PC-9 (cell line): ENCODE results near the gene SLC25A42. TPM values are rescaled to one million over a fixed set of nuclear protein-coding genes. Genes with fewer than 3 reads are reported as not detected.
A peak's percentile ranks its signal among the peaks of the same experiment; 100 is the strongest.

Source experiments
- BruUV-seq: library from RNA; stranded (reverse); fragments of 400-500 nt; replicated peaks from 2 replicates; lab custom pipeline; 2021; lab: Mats Ljungman, UMichigan
- CTCF ChIA-PET: fragments of 300-600 bp; sonication (Branson Sonifier 250); formaldehyde crosslinking; loops from one replicate; lab custom pipeline; 2022; ENCODE audit warnings: antibody characterized with exemption; lab: Charles Lee
- POLR2A ChIA-PET: fragments of 300-600 bp; sonication (Branson Sonifier 250); formaldehyde crosslinking; loops from one replicate; lab custom pipeline; 2022; ENCODE audit warnings: antibody characterized with exemption; ENCODE audit not compliant: unreplicated experiment; lab: Charles Lee
- DNase-seq, 2 experiments: peaks; one replicate each; pipeline versions ENCODE4 v3.0.0 to v3.0.0-alpha.2; 2015 to 2022; ENCODE audit warnings: mixed read lengths in 1 of 2
- H2AFZ ChIP-seq: fragments of 200-600 bp; sonication (generic); 2 replicates; pipeline ENCODE4 v1.8.1; 2017; ENCODE audit warnings: antibody characterized with exemption
- H3F3A ChIP-seq: fragments of 200-600 bp; sonication (generic); 2 replicates; pipeline ENCODE4 v1.8.1; 2017; ENCODE audit warnings: antibody characterized with exemption, mild to moderate bottlenecking, low read depth; ENCODE audit not compliant: insufficient read depth
- H3K27ac ChIP-seq: fragments of 200-600 bp; sonication (generic); 2 replicates; pipeline ENCODE4 v1.6.1; 2016; ENCODE audit warnings: mixed run types
- H3K27me3 ChIP-seq: fragments of 200-600 bp; sonication (generic); 2 replicates; pipeline ENCODE4 v1.6.1; 2016; ENCODE audit warnings: low read depth, mixed run types; ENCODE audit not compliant: insufficient read depth
- H3K36me3 ChIP-seq: fragments of 200-600 bp; sonication (generic); 2 replicates; pipeline ENCODE4 v1.6.1; 2016; ENCODE audit warnings: low read depth, mixed run types
- H3K4me1 ChIP-seq: fragments of 200-600 bp; sonication (generic); replicated peaks from 2 replicates; pipeline ENCODE4 v1.6.1; 2016; ENCODE audit warnings: mixed run types; ENCODE audit not compliant: insufficient read depth
- H3K4me2 ChIP-seq: fragments of 200-600 bp; sonication (generic); 2 replicates; pipeline ENCODE4 v1.6.1; 2017; ENCODE audit warnings: mixed run types
- H3K4me3 ChIP-seq: fragments of 200-600 bp; sonication (generic); 2 replicates; pipeline ENCODE4 v1.6.1; 2016; ENCODE audit warnings: mixed run types
- H3K79me2 ChIP-seq: fragments of 200-600 bp; sonication (generic); 2 replicates; pipeline ENCODE4 v1.6.1; 2017; ENCODE audit warnings: low read depth, mixed run types
- H3K9me2 ChIP-seq: fragments of 200-600 bp; sonication (generic); 2 replicates; pipeline ENCODE4 v1.8.1; 2017; ENCODE audit warnings: mild to moderate bottlenecking; ENCODE audit not compliant: insufficient read depth
- H3K9me3 ChIP-seq: fragments of 200-600 bp; sonication (generic); 2 replicates; pipeline ENCODE4 v1.8.1; 2016; ENCODE audit warnings: low read depth; ENCODE audit not compliant: insufficient read depth
- H4K20me1 ChIP-seq: fragments of 200-600 bp; sonication (generic); 2 replicates; pipeline ENCODE4 v1.8.1; 2017; ENCODE audit not compliant: insufficient read depth
- CTCF ChIP-seq: fragments of 200-600 bp; sonication (generic); conservative IDR thresholded peaks from 2 replicates; pipeline ENCODE4 v1.6.1; 2017; ENCODE audit warnings: mixed run types, antibody characterized with exemption, mild to moderate bottlenecking, moderate library complexity
- EZH2 ChIP-seq: fragments of 200-600 bp; sonication (generic); IDR thresholded peaks from 2 replicates; pipeline ENCODE4 v1.8.0; 2017; ENCODE audit warnings: antibody characterized with exemption, low read depth
- intact Hi-C: fragments of 100-400 bp; cut with micrococcal nuclease; formaldehyde crosslinking; loops from one replicate; pipeline ENCODE4 v1.10.0; 2022; ENCODE audit not compliant: unreplicated experiment
- total RNA-seq: library from RNA; stranded (reverse); gene quantifications from 2 replicates; pipeline ENCODE4 v1.2.3, GENCODE V29; 2021

Gene SLC25A42
- total RNA-seq, 1 experiment from 2014 or later: 6.9 TPM

- peaks cover 68% of the 10 kb centered on the region for H3K79me2 ChIP-seq
- peak overlapping the region; percentile 76 for H3K4me2 ChIP-seq
- TF ChIP-seq CTCF (no peak), EZH2 (no peak)
- peaks cover 13% of the 10 kb centered on the region; the same call in 1 of the 2 replicates for H3K36me3 ChIP-seq
- peaks cover 13% of the 10 kb centered on the region; the same call in 1 of the 2 replicates for H3K4me1 ChIP-seq
- ChIA-PET CTCF (no interaction called here), POLR2A (no interaction called here)
- BruUV-seq: no TSS peak
- peak overlapping the region; percentile 70 for H3K4me3 ChIP-seq
- DNase-seq: no peak
- H3K27me3 ChIP-seq: no peaks in the 10 kb centered on the region
- no peak overlapping the region; the same call in 1 of the 2 replicates for H3K27ac ChIP-seq
- peak overlapping the region; percentile 80 for H2AFZ ChIP-seq
- no peaks in the 10 kb centered on the region for H3K9me3 ChIP-seq
- H3K9me2 ChIP-seq: no peaks in the 10 kb centered on the region
- peaks cover 20% of the 10 kb centered on the region; the same call in 1 of the 2 replicates for H3F3A ChIP-seq
- intact Hi-C loops: no loop called here
- H4K20me1 ChIP-seq: peaks cover 2% of the 10 kb centered on the region; the same call in 1 of the 2 replicates
Measured at GRCh38 chr19:19033176-19033425, 30.7 kb upstream of the SLC25A42 start.

GRCh38 chr19:19033426-19034203, 30.2 kb upstream of the SLC25A42 start, which contains the start of the genes ARMC6 and SUGP2:
Gene ARMC6 (plus strand): TSS chr19:19033603. CDS start chr19:19034210, 607 bp downstream.
Gene SUGP2 (minus strand): TSS chr19:19033517. CDS start chr19:19031071, 2,446 bp downstream.
- CTCF ChIA-PET: no interaction called here
- no peaks in the 10 kb centered on the region for H3K9me2 ChIP-seq
- H3K4me1 ChIP-seq: peaks cover 13% of the 10 kb centered on the region; the same call in 1 of the 2 replicates
- H3K27me3 ChIP-seq: no peaks in the 10 kb centered on the region
- H3K27ac ChIP-seq: peak within 1 kb of the TSS; percentile 67
- BruUV-seq: no TSS peak
- peak within 1 kb of the TSS; percentile 100 for H3K4me2 ChIP-seq
- peaks cover 71% of the 10 kb centered on the region for H3K79me2 ChIP-seq
- peak; percentile 69 to 88 for DNase-seq
- intact Hi-C loops: no loop called here
- peak within 1 kb of the TSS; percentile 95 for H2AFZ ChIP-seq
- peaks cover 13% of the 10 kb centered on the region; the same call in 1 of the 2 replicates for H3K36me3 ChIP-seq
- POLR2A ChIA-PET: no interaction called here
- no peak for TF ChIP-seq EZH2
- TF ChIP-seq CTCF: no peak
- peaks cover 20% of the 10 kb centered on the region; the same call in 1 of the 2 replicates for H3F3A ChIP-seq
- H4K20me1 ChIP-seq: no peaks in the 10 kb centered on the region; the same call in 1 of the 2 replicates
- H3K9me3 ChIP-seq: no peaks in the 10 kb centered on the region
- peak within 1 kb of the TSS; percentile 70 for H3K4me3 ChIP-seq

- no peaks in the 10 kb centered on the region for H3K27me3 ChIP-seq
- peak overlapping the region; percentile 100 for H3K4me2 ChIP-seq
- TF ChIP-seq CTCF (no peak), EZH2 (no peak)
- no peaks in the 10 kb centered on the region for H3K9me2 ChIP-seq
- ChIA-PET POLR2A (no interaction called here), CTCF (no interaction called here)
- H3K27ac ChIP-seq: peak overlapping the region; percentile 67
- peaks cover 13% of the 10 kb centered on the region; the same call in 1 of the 2 replicates for H3K4me1 ChIP-seq
- H3F3A ChIP-seq: peaks cover 21% of the 10 kb centered on the region; the same call in 1 of the 2 replicates
- TSS peak; percentile 48 for BruUV-seq
- H3K79me2 ChIP-seq: peaks cover 71% of the 10 kb centered on the region
- H4K20me1 ChIP-seq: no peaks in the 10 kb centered on the region; the same call in 1 of the 2 replicates
- H3K36me3 ChIP-seq: peaks cover 11% of the 10 kb centered on the region; the same call in 1 of the 2 replicates
- peak overlapping the region; percentile 95 for H2AFZ ChIP-seq
- peak overlapping the region; percentile 70 for H3K4me3 ChIP-seq
- peak; percentile 65 to 74 for DNase-seq
- intact Hi-C loops: no loop called here
- no peaks in the 10 kb centered on the region for H3K9me3 ChIP-seq
Measured at GRCh38 chr19:19034204-19034624, 29.6 kb upstream of the SLC25A42 start.
